ENCODE results near the gene UCHL1. TPM values are rescaled to one million over a fixed set of nuclear protein-coding genes. Genes with fewer than 3 reads are reported as not detected.
A peak's percentile ranks its signal among the peaks of the same experiment; 100 is the strongest.

Gene UCHL1
- polyA plus RNA-seq, 1 donor from 2014 or later: 5,099 TPM

GRCh38 chr4:41256131-41256739, 493 bp upstream of the UCHL1 start:
- no peaks in the 10 kb centered on the region for H3K27me3 ChIP-seq (ENCODE audit: insufficient read depth, low read depth, low read length)
- H3K4me3 ChIP-seq (ENCODE audit: low read length): peak overlapping the region; percentile 89
- H3K9ac ChIP-seq (ENCODE audit: low read length): peak overlapping the region; percentile 98
- H3K27ac ChIP-seq (ENCODE audit: low read length): peak overlapping the region; percentile 98
- peaks cover 35% of the 10 kb centered on the region for H4K20me1 ChIP-seq (ENCODE audit: insufficient read depth)
- H3K9me3 ChIP-seq (ENCODE audit: low read length): no peaks in the 10 kb centered on the region
- H2AFZ ChIP-seq (ENCODE audit: low read depth, low read length): peak overlapping the region; percentile 58
- peaks cover 8% of the 10 kb centered on the region for H3K36me3 ChIP-seq (ENCODE audit: insufficient read depth, low read length)
- H3K4me2 ChIP-seq (ENCODE audit: low read length): peak overlapping the region; percentile 87
- peaks cover 11% of the 10 kb centered on the region for H3F3A ChIP-seq (ENCODE audit: insufficient read depth, low read length, poor library complexity, severe bottlenecking)
- peaks cover 44% of the 10 kb centered on the region for H3K79me2 ChIP-seq (replicated peaks; ENCODE audit: insufficient read depth, low read length)
- TF ChIP-seq REST (IDR thresholded peaks at IDR 0.05; ENCODE audit: borderline replicate concordance): peak; percentile 52
- TF ChIP-seq CTCF (IDR thresholded peaks at IDR 0.05; ENCODE audit: poor library complexity, severe bottlenecking): no peak
- no peaks in the 10 kb centered on the region for H3K9me2 ChIP-seq (ENCODE audit: insufficient read depth, low read length)

- H2AFZ ChIP-seq (ENCODE audit: low read depth, low read length): peak overlapping the region; percentile 24
- peak overlapping the region; percentile 98 for H3K9ac ChIP-seq (ENCODE audit: low read length)
- peaks cover 38% of the 10 kb centered on the region for H4K20me1 ChIP-seq (ENCODE audit: insufficient read depth)
- H3K79me2 ChIP-seq (replicated peaks; ENCODE audit: insufficient read depth, low read length): peaks cover 46% of the 10 kb centered on the region
- no peaks in the 10 kb centered on the region for H3K9me2 ChIP-seq (ENCODE audit: insufficient read depth, low read length)
- peak overlapping the region; percentile 93 for H3K4me2 ChIP-seq (ENCODE audit: low read length)
- TF ChIP-seq REST (IDR thresholded peaks at IDR 0.05; ENCODE audit: borderline replicate concordance) (no peak), MXI1 (conservative IDR thresholded peaks at IDR 0.05; ENCODE audit: poor library complexity, severe bottlenecking) (peak; percentile 97)
- peaks cover 18% of the 10 kb centered on the region for H3K36me3 ChIP-seq (ENCODE audit: insufficient read depth, low read length)
- no peaks in the 10 kb centered on the region for H3K27me3 ChIP-seq (ENCODE audit: insufficient read depth, low read depth, low read length)
- H3K9me3 ChIP-seq (ENCODE audit: low read length): no peaks in the 10 kb centered on the region
- H3F3A ChIP-seq (ENCODE audit: insufficient read depth, low read length, poor library complexity, severe bottlenecking): peaks cover 11% of the 10 kb centered on the region
- peak overlapping the region; percentile 89 for H3K4me3 ChIP-seq (ENCODE audit: low read length)
- peak overlapping the region; percentile 98 for H3K27ac ChIP-seq (ENCODE audit: low read length)
Measured at GRCh38 chr4:41257257-41257901, 651 bp downstream of the UCHL1 start.
